H1 (cell line): ENCODE data around the gene KCNK4. TPM values are rescaled to one million over a fixed set of nuclear protein-coding genes. Genes with fewer than 3 reads are reported as not detected.

Experiments used
- CTCF ChIA-PET: fragments of 300-600 bp; sonication (Branson Sonifier 250); formaldehyde crosslinking; loops from one replicate; lab custom pipeline; 2021; ENCODE audit not compliant: partially characterized antibody; lab: Charles Lee
- POLR2A ChIA-PET: fragments of 300-600 bp; sonication (Branson Sonifier 250); formaldehyde crosslinking; loops from one replicate; lab custom pipeline; 2021; ENCODE audit warnings: inconsistent platforms; ENCODE audit not compliant: partially characterized antibody; lab: Charles Lee
- DNase-seq, 2 experiments: peaks; one replicate each; pipeline versions ENCODE4 v3.0.0 to v3.0.0-alpha.2; 2010 to 2022; ENCODE audit warnings: low spot score in 2 of 2, low read depth in 1 of 2, mixed read lengths in 1 of 2
- FAIRE-seq: peaks from 2 replicates; lab custom pipeline; 2011; peaks lifted over from hg19 to GRCh38; lab: Jason Lieb, UNC
- H2AFZ ChIP-seq: 2 replicates; pipeline ENCODE4 v1.8.1; 2012; ENCODE audit warnings: low read length, inconsistent platforms
- H2AK5ac ChIP-seq: 2 replicates; pipeline ENCODE4 v1.6.1; 2013; ENCODE audit warnings: low read depth, low read length
- H2BK120ac ChIP-seq: replicated peaks from 2 replicates; pipeline ENCODE3; 2013; ENCODE audit warnings: low read depth, low read length, inconsistent platforms
- H2BK12ac ChIP-seq: 2 replicates; pipeline ENCODE4 v1.6.1; 2013; ENCODE audit warnings: low read depth, low read length
- H2BK15ac ChIP-seq: 2 replicates; pipeline ENCODE4 v1.6.1; 2013; ENCODE audit warnings: low read length
- H2BK20ac ChIP-seq: 2 replicates; pipeline ENCODE4 v1.6.1; 2013; ENCODE audit warnings: low read length
- H2BK5ac ChIP-seq: 2 replicates; pipeline ENCODE4 v1.6.1; 2013; ENCODE audit warnings: low read depth, low read length
- H3K14ac ChIP-seq: 2 replicates; pipeline ENCODE4 v1.6.1; 2013; ENCODE audit warnings: inconsistent platforms; ENCODE audit not compliant: insufficient read length
- H3K18ac ChIP-seq: 2 replicates; pipeline ENCODE4 v1.6.1; 2013; ENCODE audit warnings: low read length; ENCODE audit errors: extremely low read depth
- H3K23ac ChIP-seq: 2 replicates; pipeline ENCODE4 v1.6.1; 2013; ENCODE audit warnings: inconsistent platforms; ENCODE audit not compliant: insufficient read length
- H3K23me2 ChIP-seq: 2 replicates; pipeline ENCODE4 v1.6.1; 2013; ENCODE audit warnings: low read depth, low read length
- H3K27ac ChIP-seq: 2 replicates; pipeline ENCODE4 v1.6.1; 2011; ENCODE audit warnings: low read depth, low read length, inconsistent platforms
- H3K27me3 ChIP-seq, 4 experiments: replicated peaks in 1 of 4; 1 replicate in 1 of 4; 2 replicates in 3 of 4; pipeline versions ENCODE4 v1.6.1 to v1.8.1; 2011 to 2013; ENCODE audit warnings: low read length in 3 of 4, mild to moderate bottlenecking in 3 of 4, inconsistent platforms in 2 of 4, mixed read lengths in 2 of 4, moderate library complexity in 1 of 4; ENCODE audit not compliant: control insufficient read depth in 3 of 4, insufficient read depth in 3 of 4; ENCODE audit errors: extremely low read depth in 1 of 4
- H3K36me3 ChIP-seq, 4 experiments: 2 replicates each; pipeline versions ENCODE4 v1.6.1 to v1.8.1; 2011 to 2013; ENCODE audit warnings: mild to moderate bottlenecking in 4 of 4, low read length in 3 of 4, moderate library complexity in 2 of 4, control low read depth in 1 of 4, inconsistent platforms in 1 of 4; ENCODE audit not compliant: insufficient read depth in 4 of 4, control insufficient read depth in 2 of 4
- H3K4ac ChIP-seq: replicated peaks from 2 replicates; pipeline ENCODE3; 2013; ENCODE audit warnings: low read length, low read depth, mixed read lengths, inconsistent platforms; ENCODE audit not compliant: insufficient read length
- H3K4me1 ChIP-seq, 4 experiments: replicated peaks in 1 of 4; 1 replicate in 1 of 4; 2 replicates in 3 of 4; pipeline versions ENCODE4 v1.6.1 to v1.8.1; 2011 to 2013; ENCODE audit warnings: low read length in 3 of 4, inconsistent platforms in 2 of 4, mixed read lengths in 1 of 4; ENCODE audit not compliant: insufficient read depth in 4 of 4, control insufficient read depth in 3 of 4
- H3K4me2 ChIP-seq, 2 experiments: 2 replicates each; pipeline versions ENCODE4 v1.6.1 to v1.8.1; 2011 to 2013; ENCODE audit warnings: low read depth in 2 of 2, low read length in 2 of 2, control low read depth in 1 of 2, inconsistent platforms in 1 of 2, mild to moderate bottlenecking in 1 of 2; ENCODE audit not compliant: insufficient read depth in 1 of 2
- H3K4me3 ChIP-seq, 4 experiments: fragments of 200-600, 300-600 bp in 1 of 4; sonication (generic), shearing (Covaris generic), sonication (Bioruptor Twin) in 1 of 4; 2 replicates each; pipeline versions ENCODE4 v1.5.1 to v1.8.1; 2011 to 2016; ENCODE audit warnings: low read length in 4 of 4, low read depth in 3 of 4, control low read depth in 2 of 4, inconsistent platforms in 2 of 4, mild to moderate bottlenecking in 2 of 4, mixed read lengths in 1 of 4, moderate library complexity in 1 of 4; ENCODE audit not compliant: insufficient read depth in 2 of 4; ENCODE audit errors: extremely low read depth in 1 of 4
- H3K56ac ChIP-seq: replicated peaks from 2 replicates; pipeline ENCODE3; 2013; ENCODE audit warnings: low read depth, mild to moderate bottlenecking, mixed read lengths, low read length, inconsistent platforms; ENCODE audit not compliant: insufficient read length
- H3K79me1 ChIP-seq: 2 replicates; pipeline ENCODE4 v1.6.1; 2013; ENCODE audit warnings: low read depth, low read length, control low read depth
- H3K79me2 ChIP-seq, 2 experiments: 2 replicates each; pipeline versions ENCODE4 v1.6.1 to v1.8.1; 2012 to 2013; ENCODE audit warnings: low read length in 2 of 2, mild to moderate bottlenecking in 2 of 2, inconsistent platforms in 1 of 2; ENCODE audit not compliant: insufficient read depth in 2 of 2, control insufficient read depth in 1 of 2
- H3K9ac ChIP-seq, 4 experiments: replicated peaks in 1 of 4; 1 replicate in 1 of 4; 2 replicates in 3 of 4; pipeline versions ENCODE4 v1.6.1 to v1.8.1; 2011 to 2013; ENCODE audit warnings: low read depth in 3 of 4, low read length in 3 of 4, control low read depth in 2 of 4, mild to moderate bottlenecking in 2 of 4, moderate library complexity in 2 of 4, inconsistent platforms in 1 of 4; ENCODE audit errors: extremely low read depth in 1 of 4
- H3K9me3 ChIP-seq, 2 experiments: 2 replicates each; pipeline versions ENCODE4 v1.6.1 to v1.8.1; 2012 to 2013; ENCODE audit warnings: mild to moderate bottlenecking in 2 of 2, moderate library complexity in 2 of 2, control low read depth in 1 of 2, inconsistent platforms in 1 of 2, low read depth in 1 of 2, low read length in 1 of 2, mixed read lengths in 1 of 2; ENCODE audit not compliant: insufficient read depth in 2 of 2
- H4K20me1 ChIP-seq, 2 experiments: replicated peaks in 1 of 2; 2 replicates each; pipeline versions ENCODE3 to v1.8.1; 2011 to 2013; ENCODE audit warnings: inconsistent platforms in 2 of 2, low read length in 2 of 2, mild to moderate bottlenecking in 1 of 2; ENCODE audit not compliant: insufficient read depth in 2 of 2, control insufficient read depth in 1 of 2
- H4K5ac ChIP-seq: 2 replicates; pipeline ENCODE4 v1.6.1; 2013; ENCODE audit warnings: low read length, low read depth, mixed read lengths, inconsistent platforms; ENCODE audit not compliant: insufficient read length
- H4K8ac ChIP-seq: 2 replicates; pipeline ENCODE4 v1.8.0; 2013; ENCODE audit warnings: mild to moderate bottlenecking, moderate library complexity, low read length, inconsistent platforms; ENCODE audit not compliant: insufficient read depth; ENCODE audit errors: extremely low read depth
- H4K91ac ChIP-seq: replicated peaks from 2 replicates; pipeline ENCODE3; 2013; ENCODE audit warnings: low read length, mixed read lengths, inconsistent platforms; ENCODE audit not compliant: insufficient read length
- ASH2L ChIP-seq: fragments of 200-600, 300-600 bp; sonication (generic); IDR thresholded peaks from one replicate; pipeline ENCODE4 v1.7.1; 2017; ENCODE audit warnings: low read length
- BCL11A ChIP-seq, 2 experiments: IDR thresholded peaks; one replicate each; pipeline ENCODE4 v1.6.1; 2011; ENCODE audit warnings: low read depth in 2 of 2, low read length in 2 of 2, mild to moderate bottlenecking in 2 of 2
- CREB1 ChIP-seq: IDR thresholded peaks from 2 replicates; pipeline ENCODE4 v1.6.1; 2012; ENCODE audit warnings: inconsistent platforms
- KDM4A ChIP-seq: IDR thresholded peaks from one replicate; pipeline ENCODE4 v1.7.1; 2012; ENCODE audit warnings: low read depth, mild to moderate bottlenecking, moderate library complexity, low read length, inconsistent platforms; ENCODE audit not compliant: severe bottlenecking
- POLR2A ChIP-seq, 2 experiments: IDR thresholded peaks; 1 replicate in 1 of 2; 2 replicates in 1 of 2; pipeline ENCODE4 v1.6.1; 2011; ENCODE audit warnings: low read depth in 2 of 2, low read length in 2 of 2, mild to moderate bottlenecking in 2 of 2; ENCODE audit errors: control extremely low read depth in 1 of 2
- RAD21 ChIP-seq, 2 experiments: IDR thresholded peaks in 1 of 2; conservative IDR thresholded peaks in 1 of 2; 2 replicates each; pipeline ENCODE4 v1.6.1; 2011; ENCODE audit warnings: low read depth in 2 of 2, low read length in 2 of 2, improper control_type of control experiment in 1 of 2, inconsistent platforms in 1 of 2, mild to moderate bottlenecking in 1 of 2, moderate library complexity in 1 of 2
- SIN3A ChIP-seq, 2 experiments: IDR thresholded peaks in 1 of 2; conservative IDR thresholded peaks in 1 of 2; 2 replicates each; pipeline ENCODE4 v1.6.1; 2011 to 2012; ENCODE audit warnings: low read length in 2 of 2, improper control_type of control experiment in 1 of 2, low read depth in 1 of 2, mild to moderate bottlenecking in 1 of 2
- SP1 ChIP-seq: IDR thresholded peaks from 2 replicates; pipeline ENCODE4 v1.6.1; 2011; ENCODE audit warnings: low read depth, low read length
- TAF7 ChIP-seq: optimal IDR thresholded peaks from 2 replicates; pipeline ENCODE3; 2011; ENCODE audit warnings: low read depth, mild to moderate bottlenecking, inconsistent platforms, low read length, moderate library complexity, borderline replicate concordance
- TEAD4 ChIP-seq: IDR thresholded peaks from 2 replicates; pipeline ENCODE4 v1.6.1; 2012; ENCODE audit warnings: low read depth, low read length, inconsistent platforms, mixed read lengths
- WGBS, 2 experiments: shearing (Covaris generic) in 1 of 2; methylation state at CpG; one replicate each; pipeline versions ENCODE4 v1.1.6 to v1.1.7; 2013 to 2015; ENCODE audit warnings: low lambda C conversion rate in 2 of 2, mixed read lengths in 2 of 2, inconsistent platforms in 1 of 2, low coverage in 1 of 2, missing lambda C conversion rate in 1 of 2; ENCODE audit not compliant: insufficient replicate concordance in 2 of 2, insufficient coverage in 1 of 2, insufficient read length in 1 of 2; ENCODE audit errors: extremely low coverage in 1 of 2, missing lambda C conversion rate in 1 of 2; 5-methylcytosine and 5-hydroxymethylcytosine counted together
- polyA plus RNA-seq, 7 experiments: library from polyadenylated mRNA; depleted of rRNA in 3 of 7; stranded (reverse) in 5 of 7; unstranded in 2 of 7; fragments of >200 nt in 5 of 7; fragments of 200-250 nt in 2 of 7; gene quantifications; 1 replicate in 5 of 7; 2 replicates in 1 of 7; 4 replicates in 1 of 7; pipeline versions ENCODE4 v1.2.1 to v1.2.3, GENCODE V29; 2011 to 2013; ENCODE audit warnings: missing spikeins in 2 of 7, mixed read lengths in 2 of 7
- total RNA-seq: library from RNA; stranded (reverse); fragmentation: NEBNext Ultra II Directional; extraction: Animal tissue kit (Norgen Biotek cat#: 25700); gene quantifications from 2 replicates; pipeline ENCODE4 v1.2.1, GENCODE V29; 2021

Gene KCNK4
- total and polyA plus RNA-seq, 2 of the 8 experiments (the other 6 are each of a cell fraction or from before 2014, with no cell fraction given) = 0.19 TPM; not detected in 1

- Histone ChIP-seq H3K4me3 (peak overlapping the region; percentile 25 to 69 (median 34); a peak in 7 of 8 replicates), H2BK12ac (0 out of 2 replicates have a peak overlapping the region, but pooled peaks have one; percentile 60), H2AK5ac (no peak overlapping the region), H2BK20ac (no peak overlapping the region), H4K91ac (peak overlapping the region; percentile 58), H3K23me2 (peaks cover 11% of the 10 kb centered on the region; the same call in 1 of the 2 replicates), H3K79me1 (no peaks in the 10 kb centered on the region), H3K23ac (no peak overlapping the region), H3K14ac (no peak overlapping the region), H3K4me1 (peaks cover 0 to 23% (median 17%) of the 10 kb centered on the region in 4 experiments; a peak in 6 of 7 replicates), H3K56ac (peak overlapping the region; percentile 36), H3K9me3 (no peaks in the 10 kb centered on the region), H2BK15ac (peak overlapping the region; percentile 98; the same call in 1 of the 2 replicates), H2AFZ (no peak overlapping the region; the same call in 1 of the 2 replicates), H3K4ac (no peak overlapping the region), H3K36me3 (no peaks in the 10 kb centered on the region), H4K20me1 (peaks cover 0 to 2% of the 10 kb centered on the region in 2 experiments), H2BK120ac (no peak overlapping the region), H3K27ac (no peak overlapping the region), H3K9ac (no peak overlapping the region; a peak in 3 of 7 replicates), H2BK5ac (peak overlapping the region; percentile 60; the same call in 1 of the 2 replicates), H3K27me3 (peaks cover 0 to 2% (median 0%) of the 10 kb centered on the region in 4 experiments; a peak in 1 of 7 replicates), H3K18ac (peak overlapping the region; percentile 87), H4K8ac (peak overlapping the region; percentile 54), H4K5ac (peak overlapping the region; percentile 76), H3K79me2 (no peaks in the 10 kb centered on the region), H3K4me2 (peak overlapping the region; percentile 71 to 78)
- 28% methylated on average over 43 of the region's 55 CpGs; no CpG with 5 or more reads in 1 of the 2 experiments for whole genome bisulfite sequencing, 2 experiments
- no peak for FAIRE-seq
- peak; percentile 86 to 99 for DNase-seq
- POLR2A ChIA-PET = interaction anchor here (0.6 to 6.1 kb wide), 12 partner anchors 8 to 156 kb away, joined by 3 to 38 read pairs (median 5); partner anchors contain the start of genes BAD, ESRRA, PRDX5 and STIP1
- CTCF ChIA-PET = interaction anchor here (0.7 to 37.6 kb wide), 18 partner anchors 5 to 362 kb away, joined by 3 to 614 read pairs (median 4); partner anchors contain the start of genes BAD, CATSPERZ, CCDC88B and ESRRA
- TF ChIP-seq ASH2L = peak; percentile 28
- peak; percentile 63 for TF ChIP-seq TAF7
- TF ChIP-seq POLR2A (IDR thresholded peaks at IDR 0.05; ENCODE audit: control extremely low read depth in 1 of 2, low read depth in 2 of 2, low read length in 2 of 2) = peak in 1 of 2 experiments; percentile 57; a peak in 2 of 3 replicates
- TF ChIP-seq RAD21 (IDR thresholded peaks at IDR 0.05 in 1 of 2, conservative IDR thresholded peaks at IDR 0.05 in 1 of 2; ENCODE audit: low read depth in 2 of 2, low read length in 2 of 2) = peak; percentile 18 to 45; a peak in 3 of 4 replicates
- no peak; the same call in 1 of the 2 replicates for TF ChIP-seq TEAD4
- no peak for TF ChIP-seq SP1
- TF ChIP-seq KDM4A = peak; percentile 44
- TF ChIP-seq SIN3A (conservative IDR thresholded peaks at IDR 0.05 in 1 of 2, IDR thresholded peaks at IDR 0.05 in 1 of 2; ENCODE audit: low read depth in 1 of 2, low read length in 2 of 2) = no peak; a peak in 1 of 4 replicates
- peak; percentile 55; the same call in 1 of the 2 replicates for TF ChIP-seq CREB1
- no peak for TF ChIP-seq BCL11A (IDR thresholded peaks at IDR 0.05; ENCODE audit: low read depth in 2 of 2, low read length in 2 of 2)
Measured at GRCh38 chr11:64341851-64342791, 51.0 kb downstream of the KCNK4 start.
